OCI-LY7 (cell line): ENCODE measurements around the gene PRND. TPM values are rescaled to one million over a fixed set of nuclear protein-coding genes. Genes with fewer than 3 reads are reported as not detected.

ENCODE experiments used
- BruUV-seq: library from RNA; stranded (reverse); fragments of 400-500 nt; replicated peaks from 2 replicates; lab custom pipeline; 2021; lab: Mats Ljungman, UMichigan
- CTCF ChIA-PET: fragments of 300-600 bp; sonication (Branson Sonifier 250); formaldehyde crosslinking; loops from one replicate; lab custom pipeline; 2022; ENCODE audit warnings: antibody characterized with exemption; ENCODE audit not compliant: unreplicated experiment; lab: Charles Lee
- POLR2A ChIA-PET: fragments of 300-600 bp; sonication (Branson Sonifier 250); formaldehyde crosslinking; loops from one replicate; lab custom pipeline; 2022; ENCODE audit warnings: antibody characterized with exemption; lab: Charles Lee
- DNase-seq: peaks from one replicate; pipeline ENCODE4 v3.0.0-alpha.2; 2015; ENCODE audit warnings: low spot score
- H2AFZ ChIP-seq: fragments of 200-600 bp; sonication (generic), shearing (Covaris generic); 2 replicates; pipeline ENCODE4 v1.6.1; 2014; ENCODE audit warnings: mild to moderate bottlenecking, antibody characterized with exemption, low read length, moderate library complexity
- H3K27ac ChIP-seq: fragments of 200-600 bp; sonication (generic); 2 replicates; pipeline ENCODE4 v1.5.1; 2014; ENCODE audit warnings: mixed run types, low read depth, mild to moderate bottlenecking, moderate library complexity, low read length, inconsistent platforms; ENCODE audit not compliant: poor library complexity, severe bottlenecking
- H3K36me3 ChIP-seq: fragments of 200-600 bp; sonication (generic); 2 replicates; pipeline ENCODE4 v1.6.1; 2014; ENCODE audit warnings: mild to moderate bottlenecking, antibody characterized with exemption, low read length, moderate library complexity, mixed read lengths; ENCODE audit not compliant: insufficient read depth
- H3K4me1 ChIP-seq: fragments of 200-600 bp; sonication (generic); 2 replicates; pipeline ENCODE4 v1.5.1; 2014; ENCODE audit warnings: mild to moderate bottlenecking, low read length; ENCODE audit not compliant: insufficient read depth, poor library complexity, severe bottlenecking
- H3K4me2 ChIP-seq: fragments of 200-600 bp; sonication (generic); 2 replicates; pipeline ENCODE4 v1.6.1; 2014; ENCODE audit warnings: mild to moderate bottlenecking, low read length
- H3K4me3 ChIP-seq: fragments of 200-600 bp; sonication (generic); 2 replicates; pipeline ENCODE4 v1.5.1; 2014; ENCODE audit warnings: mild to moderate bottlenecking, low read depth, low read length; ENCODE audit not compliant: poor library complexity, severe bottlenecking
- H3K79me2 ChIP-seq: fragments of 200-600 bp; sonication (generic); 2 replicates; pipeline ENCODE4 v1.6.1; 2016; ENCODE audit warnings: low read depth, mild to moderate bottlenecking, low read length, moderate library complexity, mixed read lengths; ENCODE audit not compliant: insufficient read depth
- H3K9me2 ChIP-seq: fragments of 200-600 bp; sonication (generic); 2 replicates; pipeline ENCODE4 v1.6.1; 2016; ENCODE audit warnings: mild to moderate bottlenecking, low read length, mixed read lengths; ENCODE audit not compliant: insufficient read depth
- H3K9me3 ChIP-seq: fragments of 200-600 bp; sonication (generic); 2 replicates; pipeline ENCODE4 v1.6.1; 2014; ENCODE audit warnings: mild to moderate bottlenecking, mixed run types, low read length, mixed read lengths
- H4K20me1 ChIP-seq: fragments of 200-600 bp; sonication (generic); 2 replicates; pipeline ENCODE4 v1.6.1; 2014; ENCODE audit warnings: mild to moderate bottlenecking, antibody characterized with exemption, low read length, moderate library complexity, mixed read lengths; ENCODE audit not compliant: insufficient read depth
- CTCF ChIP-seq: fragments of 200-600 bp; sonication (generic); conservative IDR thresholded peaks from 2 replicates; pipeline ENCODE4 v1.5.1; 2014; ENCODE audit warnings: mild to moderate bottlenecking, antibody characterized with exemption, low read length, moderate library complexity, mixed read lengths
- EZH2phosphoT487 ChIP-seq: fragments of 200-600 bp; sonication (generic); IDR thresholded peaks from 2 replicates; pipeline ENCODE4 v1.6.1; 2018; ENCODE audit warnings: low read depth, borderline replicate concordance, mild to moderate bottlenecking, mixed run types, antibody characterized with exemption, low read length, moderate library complexity, mixed read lengths
- intact Hi-C: fragments of 100-400 bp; cut with micrococcal nuclease; formaldehyde crosslinking; loops from one replicate; pipeline ENCODE4 v1.10.0; 2022; ENCODE audit not compliant: unreplicated experiment
- total RNA-seq, 2 experiments: library from RNA; depleted of rRNA in 1 of 2; stranded (reverse); fragments of >200 nt in 1 of 2; shearing (Covaris generic) in 1 of 2; gene quantifications; 2 replicates each; pipeline ENCODE4 v1.2.3, GENCODE V29; 2014 to 2022

The PRND gene
- total RNA-seq, 2 experiments from 2014 or later = not detected

GRCh38 chr20:4689220-4689619 is 32.5 kb upstream of the PRND start:
- Histone ChIP-seq H3K9me2 (no peaks in the 10 kb centered on the region), H3K4me3 (no peak overlapping the region), H3K79me2 (no peaks in the 10 kb centered on the region), H3K4me2 (no peak overlapping the region), H3K9me3 (no peaks in the 10 kb centered on the region), H4K20me1 (no peaks in the 10 kb centered on the region), H3K4me1 (no peaks in the 10 kb centered on the region), H3K36me3 (no peaks in the 10 kb centered on the region), H3K27ac (no peak overlapping the region), H2AFZ (no peak overlapping the region)
- intact Hi-C loops = no loop called here
- CTCF ChIA-PET = no interaction called here
- BruUV-seq = no TSS peak
- no peak for TF ChIP-seq EZH2phosphoT487
- TF ChIP-seq CTCF = no peak
- no peak for DNase-seq
- POLR2A ChIA-PET = interaction anchor here (1.2 kb wide), 1 partner anchor 9 kb away, joined by 3 read pairs; no protein-coding TSS in a partner anchor

- Histone ChIP-seq H3K9me3 (no peaks in the 10 kb centered on the region), H3K9me2 (no peaks in the 10 kb centered on the region), H3K4me3 (no peak overlapping the region), H2AFZ (no peak overlapping the region), H3K4me1 (no peaks in the 10 kb centered on the region), H3K4me2 (no peak overlapping the region), H4K20me1 (no peaks in the 10 kb centered on the region), H3K36me3 (no peaks in the 10 kb centered on the region), H3K79me2 (no peaks in the 10 kb centered on the region), H3K27ac (no peak overlapping the region)
- ChIA-PET POLR2A (interaction anchor here (0.7 kb wide), 1 partner anchor 1080 kb away, joined by 4 read pairs; no protein-coding TSS in a partner anchor), CTCF (no interaction called here)
- intact Hi-C loops = no loop called here
- no TSS peak for BruUV-seq
- TF ChIP-seq EZH2phosphoT487 (no peak), CTCF (no peak)
- DNase-seq = no peak
Measured at GRCh38 chr20:4691753-4692152, 30.0 kb upstream of the PRND start.

GRCh38 chr20:4694076-4694475 is 27.6 kb upstream of the PRND start:
- Histone ChIP-seq H3K27ac (no peak overlapping the region), H3K36me3 (no peaks in the 10 kb centered on the region), H3K79me2 (no peaks in the 10 kb centered on the region), H3K4me3 (no peak overlapping the region), H3K9me2 (no peaks in the 10 kb centered on the region), H3K9me3 (no peaks in the 10 kb centered on the region), H4K20me1 (no peaks in the 10 kb centered on the region), H3K4me2 (no peak overlapping the region), H3K4me1 (no peaks in the 10 kb centered on the region), H2AFZ (no peak overlapping the region)
- BruUV-seq = no TSS peak
- CTCF ChIA-PET = no interaction called here
- DNase-seq = no peak
- TF ChIP-seq EZH2phosphoT487 (no peak), CTCF (no peak)
- POLR2A ChIA-PET = no interaction called here
- intact Hi-C loops = no loop called here
